GM19438 (cell line): ENCODE measurements around the gene A3GALT2.

Source experiments
- ATAC-seq: cut with Tn5 transposase; IDR thresholded peaks from one replicate; pipeline ENCODE4 v1.9.1; 2021; ENCODE audit warnings: low read depth; ENCODE audit not compliant: unreplicated experiment

A3GALT2 gene

GRCh38 chr1:33332881-33333280 lies 12.0 kb upstream of the A3GALT2 start:
- ATAC-seq = no peak

- ATAC-seq = no peak
Observed at GRCh38 chr1:33332357-33332789, 11.5 kb upstream of the A3GALT2 start.

- ATAC-seq = no peak
Observed at GRCh38 chr1:33331444-33332356, 10.8 kb upstream of the A3GALT2 start.

- no peak for ATAC-seq
Observed at GRCh38 chr1:33330906-33331305, 10.0 kb upstream of the A3GALT2 start.

GRCh38 chr1:33330361-33330890 lies 9.5 kb upstream of the A3GALT2 start:
- ATAC-seq = no peak

DNA sequence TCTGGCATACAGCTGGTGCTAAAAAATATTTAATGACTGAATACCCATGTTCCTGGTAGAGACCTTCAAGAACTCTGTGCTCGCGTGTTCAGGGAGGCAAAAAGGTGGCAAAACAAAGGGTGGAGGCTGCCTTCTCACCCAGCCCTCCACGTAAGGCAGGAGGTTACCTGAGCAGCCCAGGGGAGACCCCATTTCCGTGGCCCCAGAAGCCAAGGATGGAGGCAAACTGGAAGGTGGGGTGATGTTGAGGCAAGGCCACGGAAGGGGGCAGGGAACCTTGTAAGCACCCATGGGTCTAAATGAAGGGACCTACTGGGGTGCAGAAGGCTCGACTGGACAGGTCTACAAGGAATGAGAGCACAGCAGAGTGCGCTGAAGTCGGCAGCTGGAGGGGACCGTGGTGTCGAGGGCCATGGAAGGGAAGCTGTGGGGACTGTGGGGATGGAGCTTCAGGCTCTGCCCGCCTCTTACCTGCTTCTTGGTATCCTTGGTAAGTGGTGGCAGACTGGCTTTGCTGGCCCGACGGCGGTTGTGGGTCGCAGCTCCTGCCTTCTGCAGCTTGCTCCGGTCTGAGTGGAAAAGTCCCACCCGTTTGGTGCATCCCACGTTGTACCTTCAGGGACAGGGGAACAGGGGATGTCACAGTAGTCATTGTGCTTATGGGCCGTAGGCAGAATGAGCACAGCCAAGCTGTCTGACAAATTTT lies 8.9 kb upstream of the A3GALT2 start:
- ATAC-seq = no peak

DNA sequence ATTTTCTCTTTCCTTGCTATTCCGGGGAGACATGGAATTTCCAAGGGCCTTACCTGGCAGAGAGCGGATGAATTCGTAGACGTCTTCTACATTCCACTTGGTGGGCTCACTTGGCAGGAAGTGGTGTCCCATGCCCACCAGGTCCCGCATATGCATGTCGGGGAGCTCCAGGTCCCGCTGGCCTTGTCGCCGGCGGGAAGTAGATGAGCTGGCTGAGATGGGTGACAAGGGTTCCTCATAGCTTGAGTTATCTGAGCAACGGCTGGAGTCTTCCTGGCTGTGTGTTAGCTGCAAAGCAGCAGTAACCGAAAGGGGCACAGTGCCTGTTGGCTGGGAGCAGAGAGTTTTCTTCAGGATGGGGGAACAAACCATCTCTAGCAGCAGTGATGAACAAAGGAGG lies 7.9 kb upstream of the A3GALT2 start:
- ATAC-seq = no peak

GRCh38 chr1:33327587-33328325 lies 6.9 kb upstream of the A3GALT2 start:
- ATAC-seq = no peak

- no peak for ATAC-seq
Observed at GRCh38 chr1:33326785-33327184, 5.9 kb upstream of the A3GALT2 start.

- no peak for ATAC-seq
Observed at GRCh38 chr1:33324677-33325575, 4.0 kb upstream of the A3GALT2 start.

- no peak for ATAC-seq
Observed at GRCh38 chr1:33323663-33324477, 3.0 kb upstream of the A3GALT2 start.

GRCh38 chr1:33322870-33323585 lies 2.1 kb upstream of the A3GALT2 start:
- no peak for ATAC-seq

- ATAC-seq = no peak
Observed at GRCh38 chr1:33322109-33322508, 1.2 kb upstream of the A3GALT2 start.

DNA sequence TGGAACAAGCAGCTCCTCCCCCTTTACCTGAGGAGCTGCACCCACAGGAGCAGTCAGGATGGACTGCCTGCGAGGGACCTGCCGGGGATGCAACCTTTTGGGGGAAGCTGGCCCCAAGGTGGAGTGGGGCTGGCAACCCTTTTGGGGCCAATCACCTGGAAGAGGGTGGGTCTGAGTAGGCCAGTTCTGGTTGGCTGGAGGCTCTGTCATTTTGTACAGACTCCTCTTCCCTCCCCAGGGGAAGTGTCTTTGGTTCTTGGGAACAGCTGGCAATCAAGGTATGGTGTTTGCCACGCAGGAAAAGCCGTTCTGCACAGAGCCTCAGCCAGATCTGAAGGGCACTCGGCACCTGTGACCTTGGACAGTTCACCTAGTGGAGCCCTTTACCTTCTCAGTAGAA lies 280 bp upstream of the A3GALT2 start:
- no peak for ATAC-seq

DNA sequence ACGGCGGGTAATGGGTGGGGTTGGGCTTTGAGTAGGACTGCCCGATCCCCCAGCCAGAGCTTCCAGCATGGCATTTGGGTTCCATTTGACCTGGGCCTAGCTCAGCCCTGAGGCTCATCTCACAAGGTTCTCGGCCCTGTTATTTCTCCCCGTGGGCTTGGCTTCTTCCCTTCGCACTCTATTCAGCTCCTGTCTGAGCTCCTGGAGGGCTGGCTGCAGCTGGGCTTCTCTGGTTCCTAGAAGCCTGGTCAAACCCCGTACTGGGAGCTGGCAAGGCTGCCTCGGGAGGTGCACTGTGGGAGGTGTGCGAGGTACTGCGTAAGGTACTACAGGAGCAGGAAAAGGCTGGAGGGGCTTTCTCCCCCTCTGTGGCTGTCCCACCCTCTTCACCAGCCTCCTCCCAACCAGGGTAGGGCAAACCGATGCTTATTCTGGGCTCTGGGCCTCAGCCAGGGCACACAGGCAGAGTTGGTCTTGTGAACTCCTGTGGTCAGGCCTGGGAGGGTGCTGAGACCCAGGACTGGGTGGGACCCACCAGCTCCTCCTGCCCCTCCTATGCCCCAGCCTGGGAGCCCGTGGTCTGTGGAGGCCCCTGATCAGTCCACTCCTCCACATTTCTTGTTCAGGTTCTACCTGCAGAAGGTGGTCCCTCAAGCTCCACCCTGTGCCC lies 814 bp downstream of the A3GALT2 start:
- no peak for ATAC-seq

GRCh38 chr1:33319186-33319948 lies 1.5 kb downstream of the A3GALT2 start:
- ATAC-seq = no peak

GRCh38 chr1:33317946-33318345 lies 3.0 kb downstream of the A3GALT2 start:
- no peak for ATAC-seq
